HG03175 (cell line): ENCODE measurements around the gene SLC16A5.

Experiments
- ATAC-seq: cut with Tn5 transposase; IDR thresholded peaks from one replicate; pipeline ENCODE4 v1.9.1; 2021; ENCODE audit warnings: mild to moderate bottlenecking, moderate library complexity; ENCODE audit not compliant: unreplicated experiment

SLC16A5 gene

DNA sequence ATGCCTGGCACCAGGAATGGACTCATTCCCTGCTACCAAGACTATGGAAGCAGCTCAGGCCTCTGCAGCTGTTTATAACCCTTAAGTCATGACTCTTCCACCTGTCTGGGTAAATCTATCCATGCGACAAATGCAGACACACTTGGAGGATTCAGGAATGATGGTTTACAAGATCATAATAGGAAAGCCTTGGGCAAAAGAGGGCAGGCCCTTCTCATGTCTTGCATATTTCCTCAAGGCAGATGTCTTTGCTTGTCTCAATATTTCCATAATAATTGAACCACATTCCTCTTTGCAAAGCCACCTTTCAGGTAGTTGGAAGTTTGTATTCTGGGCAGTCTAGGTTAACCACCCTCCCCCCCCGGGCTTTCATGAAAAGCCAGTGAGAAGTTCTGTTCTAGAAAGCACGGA lies 67.4 kb downstream of the SLC16A5 start:
- no peak for ATAC-seq
